ENCODE data around the gene MED8.

Gene MED8, protein sequence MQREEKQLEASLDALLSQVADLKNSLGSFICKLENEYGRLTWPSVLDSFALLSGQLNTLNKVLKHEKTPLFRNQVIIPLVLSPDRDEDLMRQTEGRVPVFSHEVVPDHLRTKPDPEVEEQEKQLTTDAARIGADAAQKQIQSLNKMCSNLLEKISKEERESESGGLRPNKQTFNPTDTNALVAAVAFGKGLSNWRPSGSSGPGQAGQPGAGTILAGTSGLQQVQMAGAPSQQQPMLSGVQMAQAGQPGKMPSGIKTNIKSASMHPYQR

DNA sequence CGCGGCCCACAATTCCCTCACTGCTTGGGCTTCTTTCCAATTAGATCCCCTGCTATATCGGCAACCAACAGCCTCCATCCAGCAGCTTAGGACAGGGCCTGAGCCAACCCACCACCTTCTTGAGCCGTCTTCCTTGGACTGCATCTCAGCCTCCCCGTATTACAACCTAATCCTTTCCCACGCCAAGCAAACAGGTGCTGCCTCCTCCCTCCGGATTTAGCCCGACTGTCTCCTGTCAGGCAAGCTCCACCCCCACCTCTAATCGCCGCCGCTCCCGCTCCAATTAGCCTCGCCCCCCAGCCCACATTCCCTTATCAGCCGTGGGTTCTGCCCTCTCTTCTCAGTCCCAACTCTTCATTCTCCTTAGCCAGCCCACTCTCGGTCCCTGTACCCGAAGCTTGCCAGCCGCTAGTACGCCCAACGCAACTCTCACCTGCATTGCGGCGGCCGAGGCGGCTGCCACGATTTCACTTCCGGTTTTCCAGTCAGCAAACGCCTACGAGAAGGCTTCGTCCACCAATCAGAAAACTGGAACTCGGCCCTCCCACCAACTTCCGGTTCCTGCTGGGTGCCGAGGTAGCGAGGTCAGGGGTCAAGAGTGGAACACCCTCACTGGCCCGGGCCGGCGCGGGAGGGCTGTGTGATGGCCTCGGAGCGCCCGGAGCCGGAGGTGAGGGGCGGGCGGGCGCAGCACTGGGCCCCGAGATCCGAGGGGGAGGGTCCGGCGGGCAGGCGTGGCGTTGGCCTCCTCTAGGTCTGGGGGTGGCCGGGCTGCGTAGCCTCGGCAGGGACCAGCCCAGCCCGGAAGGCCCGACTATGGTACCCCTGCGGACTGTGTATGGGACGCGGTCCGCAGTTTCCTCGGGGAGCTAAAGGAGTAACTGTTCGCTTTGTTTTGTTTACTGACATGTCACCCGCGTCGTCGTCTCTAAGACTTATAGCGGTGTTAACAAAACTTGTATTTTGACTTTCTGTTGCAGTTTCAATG, at the start of gene MED8, which contains the start of gene SZT2:
Gene MED8, minus strand, starts transcription at position 475 of the 988 bp plus-strand sequence. Its CDS starts 36 bp downstream, at position 439.
Gene SZT2, plus strand, starts transcription at position 574 of the 988 bp plus-strand sequence. Its CDS starts 70 bp downstream, at position 644.
- peak; percentile 97 for DNase-seq

DNA sequence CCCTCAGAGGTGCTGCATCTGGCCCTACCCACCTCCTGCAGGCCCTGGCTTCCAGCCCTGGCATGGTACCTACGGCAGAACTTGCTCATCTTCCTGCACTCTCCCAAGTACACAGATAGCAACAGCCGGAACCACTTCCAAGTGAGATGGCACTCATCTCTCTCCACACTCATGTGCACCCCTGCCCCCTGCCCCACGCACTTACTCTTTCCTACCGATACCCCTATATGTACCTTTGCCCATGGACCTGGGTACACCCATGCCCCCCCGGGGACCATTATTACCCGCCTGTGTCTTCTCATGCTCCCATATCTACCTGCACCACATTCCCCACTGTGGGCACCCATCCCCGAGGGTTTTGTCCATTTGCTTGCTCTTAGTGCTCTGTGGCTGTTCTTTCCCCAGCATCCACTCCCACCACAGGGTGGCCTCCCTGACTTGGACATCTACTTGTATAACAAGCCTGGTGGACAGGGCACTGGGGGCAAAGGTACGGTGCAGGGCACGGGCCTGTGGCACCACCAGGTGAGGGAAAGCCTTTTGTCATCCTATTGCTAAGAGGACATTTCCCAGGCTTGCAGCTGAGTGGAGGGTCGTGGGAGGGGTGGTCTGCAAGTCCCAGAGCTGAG, 49.5 kb upstream of the MED8 start:
- DNase-seq: no peak

GRCh38 chr1:43438576-43438952, 49.0 kb upstream of the MED8 start:
- DNase-seq: no peak

GRCh38 chr1:43438006-43438405, 48.4 kb upstream of the MED8 start:
- DNase-seq: no peak

GRCh38 chr1:43437031-43437973, 47.7 kb upstream of the MED8 start:
- no peak for DNase-seq

DNA sequence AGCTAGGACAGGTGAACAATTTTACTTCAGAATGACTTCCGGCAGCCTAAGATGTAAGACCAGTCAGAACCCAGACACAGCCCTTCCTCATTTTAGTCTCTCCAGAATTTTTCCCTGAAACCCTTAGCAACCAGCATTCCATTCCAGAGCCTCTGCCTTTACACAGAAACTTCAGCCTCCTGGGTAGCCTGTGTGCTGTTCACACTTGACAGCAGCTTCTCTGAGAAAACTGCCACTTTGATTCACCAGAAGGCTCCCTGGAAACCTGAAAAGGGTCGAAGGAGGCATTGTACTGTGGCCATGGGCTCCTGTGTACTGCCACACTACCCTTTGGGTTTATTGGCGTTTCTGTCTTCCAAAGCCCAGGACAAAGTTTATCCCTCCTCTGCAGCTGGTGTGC, 46.8 kb upstream of the MED8 start:
- DNase-seq: no peak

- no peak for DNase-seq
These were observed 45.8 kb upstream of the MED8 start for GRCh38 chr1:43435146-43436145.

DNA sequence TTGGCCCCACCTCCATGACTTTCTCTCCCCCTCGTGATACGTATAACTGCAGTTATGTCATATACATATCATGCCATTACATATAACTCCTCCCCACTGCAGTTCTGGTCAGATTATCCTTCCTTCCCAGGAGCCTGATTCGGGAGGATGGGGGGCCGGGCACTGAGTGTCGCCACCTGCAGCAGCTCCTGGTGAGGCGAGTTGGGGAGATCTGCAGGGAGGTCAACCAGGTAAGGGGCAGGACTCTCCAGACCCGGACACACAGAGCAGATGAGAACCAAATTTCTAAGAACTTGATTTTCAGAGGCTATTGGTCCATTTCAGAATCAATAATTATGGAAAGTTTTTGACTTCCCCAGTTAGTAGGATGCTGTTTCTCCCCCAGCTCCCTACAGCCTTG, 44.7 kb upstream of the MED8 start:
- DNase-seq: no peak

DNA sequence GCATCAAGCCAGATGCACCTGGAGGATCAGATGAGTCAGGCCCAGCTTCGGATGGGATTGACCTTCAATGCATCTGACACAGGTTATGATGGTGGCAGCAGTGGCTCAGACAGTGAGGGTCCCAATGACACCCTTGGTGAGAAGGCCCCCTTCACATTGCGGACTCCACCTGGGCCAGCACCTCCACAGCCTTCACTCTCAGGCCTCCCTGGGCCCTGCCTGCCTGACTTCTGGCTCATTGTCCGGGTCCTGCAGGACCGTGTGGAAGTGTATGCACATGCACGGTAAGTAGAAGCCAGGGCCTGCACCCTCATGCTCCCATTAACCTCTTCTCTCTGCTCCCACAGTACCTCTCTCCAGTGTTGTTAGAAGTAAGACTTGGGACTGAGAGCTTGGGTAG, 43.3 kb upstream of the MED8 start:
- DNase-seq: no peak

- DNase-seq: no peak
These were observed 42.7 kb upstream of the MED8 start for GRCh38 chr1:43432171-43432860.

- DNase-seq: no peak
These were observed 42.1 kb upstream of the MED8 start for GRCh38 chr1:43431676-43432075.

- no peak for DNase-seq
These were observed 41.2 kb upstream of the MED8 start for GRCh38 chr1:43430831-43431230.

- no peak for DNase-seq
These were observed 38.3 kb upstream of the MED8 start for GRCh38 chr1:43427941-43428340.

- DNase-seq: no peak
These were observed 37.9 kb upstream of the MED8 start for GRCh38 chr1:43427524-43427923.

DNA sequence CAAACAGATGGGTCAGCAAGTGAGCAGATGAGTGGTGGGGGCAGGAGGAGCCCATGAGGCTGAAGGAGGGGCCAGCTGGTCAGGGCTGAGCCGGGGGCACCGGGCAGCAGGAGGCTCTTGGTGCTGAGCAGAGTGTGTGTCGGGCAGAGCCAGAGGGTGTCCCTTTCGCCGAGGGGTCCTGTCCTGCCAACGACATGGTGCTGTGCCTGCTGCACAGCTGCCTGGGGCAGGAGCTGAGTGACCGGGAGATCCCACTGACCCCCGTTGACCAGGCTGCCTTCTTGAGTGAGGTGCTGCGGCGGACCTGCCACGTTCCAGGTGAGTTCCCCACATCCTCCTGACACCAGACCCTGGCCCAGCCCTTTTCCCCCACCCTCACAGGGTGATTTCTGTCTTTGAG, 36.6 kb upstream of the MED8 start:
- DNase-seq: no peak

GRCh38 chr1:43425045-43425444, 35.4 kb upstream of the MED8 start:
- DNase-seq: no peak

DNA sequence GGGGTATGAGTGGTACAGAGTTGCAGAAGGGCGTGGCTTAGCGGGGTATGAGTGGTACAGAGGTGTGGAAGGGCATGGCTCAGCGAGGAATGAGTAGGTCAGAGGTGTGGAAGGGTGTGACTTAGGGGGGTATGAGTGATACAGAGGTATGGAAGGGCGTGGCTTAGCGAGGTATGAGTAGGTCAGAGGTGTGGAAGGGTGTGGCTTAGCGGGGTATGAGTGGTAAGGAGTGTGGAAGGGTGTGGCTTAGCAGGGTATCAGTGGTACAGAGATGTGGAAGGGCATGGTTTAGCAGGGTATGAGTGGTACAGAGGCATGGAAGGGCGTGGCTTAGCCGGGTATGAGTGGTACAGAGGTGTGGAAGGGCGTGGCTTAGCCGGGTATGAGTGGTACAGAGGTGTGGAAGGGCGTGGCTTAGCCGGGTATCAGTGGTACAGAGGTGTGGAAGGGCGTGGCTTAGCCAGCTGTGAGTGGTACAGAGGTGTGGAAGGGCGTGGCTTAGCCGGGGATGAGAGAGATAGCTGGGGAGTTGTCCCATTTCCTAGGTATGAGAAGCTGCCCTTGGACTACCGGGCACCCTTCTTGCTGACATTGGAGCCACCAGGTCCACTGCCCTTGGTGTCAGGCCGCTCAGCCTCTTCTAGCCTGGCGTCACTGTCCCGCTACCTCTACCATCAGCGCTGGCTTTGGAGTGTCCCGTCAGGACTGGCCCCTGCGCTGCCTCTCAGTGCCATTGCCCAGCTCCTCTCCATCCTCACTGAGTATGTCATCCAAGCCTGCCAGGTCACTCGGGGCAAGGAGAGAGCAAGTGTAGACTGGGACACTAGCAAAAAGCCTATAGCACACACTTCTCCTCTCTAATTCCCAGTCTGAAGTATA, 34.3 kb upstream of the MED8 start:
- peak; percentile 13 for DNase-seq

- DNase-seq: no peak
These were observed 33.5 kb upstream of the MED8 start for GRCh38 chr1:43422995-43423671.

Measured in hematopoietic multipotent progenitor cell treated with erythropoietin and hydrocortisone succinate and interleukin-3 and kit ligand, for 4 days (in vitro differentiated cells).